ENCODE measurements around the gene ZNF805. TPM values are rescaled to one million over a fixed set of nuclear protein-coding genes. Genes with fewer than 3 reads are reported as not detected.

ZNF805 gene
- total RNA-seq, 2 experiments from 2014 or later = 10.9 to 11.2 TPM

DNA sequence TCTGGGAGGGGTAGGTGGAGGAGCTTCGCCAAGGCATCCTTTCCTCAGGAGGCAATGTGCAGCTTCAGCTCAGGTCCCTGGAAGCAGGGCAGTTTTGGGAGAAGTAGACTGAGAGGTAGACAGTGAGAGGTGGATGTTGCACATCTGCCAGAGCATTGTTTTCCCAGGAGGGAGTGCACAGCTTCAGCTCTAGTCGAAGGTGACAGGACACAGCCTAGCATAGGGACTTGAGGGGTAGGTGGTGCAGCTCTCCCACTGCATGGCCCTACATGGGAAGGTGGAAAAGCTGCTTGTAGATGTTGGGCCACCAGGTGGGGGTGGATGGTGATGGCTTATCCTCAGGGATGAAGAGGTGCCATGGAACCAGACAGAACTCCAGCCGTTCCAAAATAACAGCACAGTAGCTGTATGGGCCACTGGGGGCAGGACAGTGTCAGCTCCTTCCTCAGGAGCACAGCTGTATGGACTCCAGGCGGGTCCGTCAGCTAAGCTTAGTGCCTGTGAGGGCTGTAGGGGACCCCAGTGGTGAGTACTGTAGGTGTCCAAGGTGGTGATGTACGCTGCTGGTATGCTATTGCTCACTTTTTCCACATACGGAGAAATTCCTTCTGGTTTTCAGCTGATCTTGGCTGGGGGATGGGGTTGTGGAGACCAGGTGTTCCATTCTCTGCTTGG, 62.4 kb downstream of the ZNF805 start:
- H3K9me3 Mint-ChIP-seq = peaks cover 16% of the 10 kb centered on the region
- POLR2A ChIA-PET = no interaction called here
- H3K36me3 Mint-ChIP-seq (ENCODE audit: low read depth) = peaks cover 58% of the 10 kb centered on the region
- CTCF ChIA-PET = no interaction called here
- no peak overlapping the region for H3K27ac Mint-ChIP-seq
- H3K4me1 Mint-ChIP-seq = no peaks in the 10 kb centered on the region
- H3K4me3 Mint-ChIP-seq = no peak overlapping the region
- H3K27me3 Mint-ChIP-seq = no peaks in the 10 kb centered on the region
- no peak for DNase-seq

Other genes with a start within 250 kb of the ZNF805 start
- gene USP29, start 120.6 kb upstream of the ZNF805 start, total RNA-seq = not detected
- not detected for gene ZIM3, start 95.4 kb upstream of the ZNF805 start, total RNA-seq
- not detected for gene DUXA, start 73.1 kb upstream of the ZNF805 start, total RNA-seq
- gene ZNF264, start 49.1 kb upstream of the ZNF805 start, total RNA-seq = 10 to 100 TPM; 30.9 to 37.4 TPM
- 1 to 10 TPM in 1 of 2 experiments, under 1 TPM in 1; 0.81 to 1.9 TPM for gene AURKC, start 9.6 kb upstream of the ZNF805 start, total RNA-seq
- gene ZNF460, start 39.9 kb downstream of the ZNF805 start, total RNA-seq = 10 to 100 TPM; 41.3 to 45.0 TPM
- gene ZNF543, start 79.8 kb downstream of the ZNF805 start, total RNA-seq = 1 to 10 TPM; 8.7 to 9.1 TPM
- 1 to 10 TPM; 9.0 TPM for gene ZNF304, start 110.6 kb downstream of the ZNF805 start, total RNA-seq
- 10 to 100 TPM in 1 of 2 experiments, 1 to 10 TPM in 1; 9.0 to 10.3 TPM for gene TRAPPC2B, start 122.9 kb downstream of the ZNF805 start, total RNA-seq
- gene ZNF547, start 122.9 kb downstream of the ZNF805 start, total RNA-seq = 1 to 10 TPM; 4.6 TPM
- gene ZNF548, start 149.2 kb downstream of the ZNF805 start, total RNA-seq = 10 to 100 TPM; 29.1 to 31.8 TPM
- gene ZNF17, start 170.5 kb downstream of the ZNF805 start, total RNA-seq = 10 to 100 TPM; 14.3 to 15.7 TPM
- 10 to 100 TPM; 11.2 to 12.5 TPM for gene ZNF749, start 194.7 kb downstream of the ZNF805 start, total RNA-seq
- under 1 TPM; 0.15 to 0.21 TPM for gene VN1R1, start 216.5 kb downstream of the ZNF805 start, total RNA-seq
- gene ZNF772, start 236.9 kb downstream of the ZNF805 start, total RNA-seq = 1 to 10 TPM; 9.0 to 9.2 TPM
- gene ZNF419, start 247.1 kb downstream of the ZNF805 start, total RNA-seq = 10 to 100 TPM in 1 of 2 experiments, 1 to 10 TPM in 1; 9.8 to 11.4 TPM